GM21423 (cell line): ENCODE measurements around the gene AIMP1.

Source experiments
- ATAC-seq: cut with Tn5 transposase; IDR thresholded peaks from one replicate; pipeline ENCODE4 v1.9.1; 2021; ENCODE audit warnings: mild to moderate bottlenecking, moderate library complexity; ENCODE audit not compliant: unreplicated experiment

Gene AIMP1

GRCh38 chr4:106315968-106316772 is at the start of gene AIMP1, which contains the start of gene TBCK:
Gene AIMP1 (plus strand): TSS chr4:106316550. CDS start chr4:106325010, 8,460 bp downstream.
Gene TBCK (minus strand): TSS chr4:106316209. CDS start chr4:106308960, 7,249 bp downstream.
- ATAC-seq = peak; percentile 88

GRCh38 chr4:106268786-106269185 is 47.6 kb upstream of the AIMP1 start:
- no peak for ATAC-seq

GRCh38 chr4:106269711-106270110 is 46.6 kb upstream of the AIMP1 start:
- ATAC-seq = no peak

- ATAC-seq = no peak
Measured at GRCh38 chr4:106270736-106271135, 45.6 kb upstream of the AIMP1 start.

- no peak for ATAC-seq
Measured at GRCh38 chr4:106273831-106274230, 42.5 kb upstream of the AIMP1 start.

- no peak for ATAC-seq
Measured at GRCh38 chr4:106277140-106277675, 39.1 kb upstream of the AIMP1 start.

- ATAC-seq = no peak
Measured at GRCh38 chr4:106284227-106284626, 32.1 kb upstream of the AIMP1 start.

GRCh38 chr4:106286611-106287010 is 29.7 kb upstream of the AIMP1 start:
- no peak for ATAC-seq

GRCh38 chr4:106287353-106287969 is 28.9 kb upstream of the AIMP1 start:
- ATAC-seq = no peak

- no peak for ATAC-seq
Measured at GRCh38 chr4:106289737-106290136, 26.6 kb upstream of the AIMP1 start.

GRCh38 chr4:106291678-106292077 is 24.7 kb upstream of the AIMP1 start:
- ATAC-seq = no peak

GRCh38 chr4:106294062-106294461 is 22.3 kb upstream of the AIMP1 start:
- no peak for ATAC-seq

- ATAC-seq = peak; percentile 48
Measured at GRCh38 chr4:106297245-106298035, 18.9 kb upstream of the AIMP1 start.

- ATAC-seq = no peak
Measured at GRCh38 chr4:106299977-106300376, 16.4 kb upstream of the AIMP1 start.

- no peak for ATAC-seq
Measured at GRCh38 chr4:106301393-106302061, 14.8 kb upstream of the AIMP1 start.

- no peak for ATAC-seq
Measured at GRCh38 chr4:106302062-106302438, 14.3 kb upstream of the AIMP1 start.

- ATAC-seq = no peak
Measured at GRCh38 chr4:106303548-106304281, 12.6 kb upstream of the AIMP1 start.

GRCh38 chr4:106304632-106305031 is 11.7 kb upstream of the AIMP1 start:
- no peak for ATAC-seq

GRCh38 chr4:106305435-106306055 is 10.8 kb upstream of the AIMP1 start:
- ATAC-seq = no peak

GRCh38 chr4:106306561-106306960 is 9.8 kb upstream of the AIMP1 start:
- ATAC-seq = no peak
